ENCODE measurements around the gene LRRC45.

The LRRC45 gene

GRCh38 chr17:81977211-81977808 is 45.8 kb upstream of the LRRC45 start, which contains the start of gene ASPSCR1 (continued):
- no peak for TF ChIP-seq AEBP2 (tag by site-specific recombination; IDR thresholded peaks at IDR 0.05; ENCODE audit: borderline replicate concordance)
- TF ChIP-seq TSHZ1 (tag by site-specific recombination; IDR thresholded peaks at IDR 0.05; ENCODE audit: borderline replicate concordance), result no peak
- peak; percentile 95 for TF ChIP-seq ZNF660 (tag by site-specific recombination; IDR thresholded peaks at IDR 0.05)
- TF ChIP-seq ZNF366 (tag by site-specific recombination; conservative IDR thresholded peaks at IDR 0.05), result no peak
- TF ChIP-seq HOXA7 (CRISPR knock-in tag; IDR thresholded peaks at IDR 0.05; ENCODE audit: borderline replicate concordance), result no peak
- peak; percentile 62 for TF ChIP-seq ZBTB26 (tag by site-specific recombination; optimal IDR thresholded peaks at IDR 0.05)
- TF ChIP-seq GLIS2 (tag by site-specific recombination; IDR thresholded peaks at IDR 0.05), result no peak

- H3K36me3 ChIP-seq (ENCODE audit: control insufficient read depth in 2 of 2, insufficient read depth in 1 of 2, low read length in 2 of 2), result peaks cover 0 to 21% of the 10 kb centered on the region in 2 experiments; a peak in 2 of 3 replicates
- no peaks in the 10 kb centered on the region for H3K9me3 ChIP-seq (ENCODE audit: control insufficient read depth, insufficient read depth, low read depth, low read length)
- no peak overlapping the region for H3K4me3 ChIP-seq (ENCODE audit: low read depth, low read length)
- H3K4me1 ChIP-seq (ENCODE audit: control insufficient read depth, insufficient read depth, low read length), result peaks cover 5% of the 10 kb centered on the region
- ChIA-PET CTCF (interaction anchor here (0.5 to 3.3 kb wide), 4 partner anchors 19 to 311 kb away, joined by 3 to 16 read pairs (median 6); no protein-coding TSS in a partner anchor), POLR2A (interaction anchor here (0.6 to 0.7 kb wide), 2 partner anchors 29 to 380 kb away, joined by 4 to 5 read pairs; partner anchors contain the start of gene TEX19)
- H3K27ac ChIP-seq (ENCODE audit: extremely low read depth, low read depth, low read length), result no peak overlapping the region
- no peak for TF ChIP-seq ZNF248 (tag by site-specific recombination; IDR thresholded peaks at IDR 0.05)
- peak; percentile 73 for TF ChIP-seq ZNF223 (tag by site-specific recombination; IDR thresholded peaks at IDR 0.05)
These were observed 44.4 kb upstream of the LRRC45 start for GRCh38 chr17:81978524-81979298.

- Histone ChIP-seq H3K9me3 (ENCODE audit: control insufficient read depth, insufficient read depth, low read depth, low read length) (no peaks in the 10 kb centered on the region), H3K27ac (ENCODE audit: extremely low read depth, low read depth, low read length) (peak overlapping the region; percentile 53; the same call in 1 of the 2 replicates), H3K4me1 (ENCODE audit: control insufficient read depth, insufficient read depth, low read length) (peaks cover 5% of the 10 kb centered on the region), H3K36me3 (ENCODE audit: control insufficient read depth in 2 of 2, insufficient read depth in 1 of 2, low read length in 2 of 2) (peaks cover 9 to 35% of the 10 kb centered on the region in 2 experiments; a peak in 2 of 3 replicates), H3K4me3 (ENCODE audit: low read depth, low read length) (no peak overlapping the region)
- ChIA-PET CTCF (interaction anchor here (0.6 to 3.3 kb wide), 6 partner anchors 12 to 42 kb away, joined by 3 to 16 read pairs (median 5); no protein-coding TSS in a partner anchor), POLR2A (interaction anchor here (0.6 to 1.0 kb wide), 6 partner anchors 12 to 1642 kb away, joined by 3 to 4 read pairs (median 3); partner anchors contain the start of gene RAC3)
- TF ChIP-seq HIC1 (tag by site-specific recombination; IDR thresholded peaks at IDR 0.05) (peak; percentile 56; the same call in 1 of the 2 replicates), HOXD13 (CRISPR knock-in tag; IDR thresholded peaks at IDR 0.05; ENCODE audit: borderline replicate concordance) (no peak)
These were observed 43.0 kb upstream of the LRRC45 start for GRCh38 chr17:81980122-81980521.

Data from HEK293 (cell line).